Loucy (cell line): ENCODE data around the gene WNT11.

Experiments used
- EZH2phosphoT487 ChIP-seq: fragments of 200-600 bp; IDR thresholded peaks from 2 replicates; pipeline ENCODE4 v1.6.1; 2018; ENCODE audit warnings: antibody characterized with exemption, mild to moderate bottlenecking, moderate library complexity, borderline replicate concordance
- TF ChIP-seq, protein P1 (sequence below): fragments of 200-600 bp; sonication (generic); conservative IDR thresholded peaks from 2 replicates; pipeline ENCODE4 v1.5.1; 2014; ENCODE audit warnings: mild to moderate bottlenecking, antibody characterized with exemption, low read length

DNA sequence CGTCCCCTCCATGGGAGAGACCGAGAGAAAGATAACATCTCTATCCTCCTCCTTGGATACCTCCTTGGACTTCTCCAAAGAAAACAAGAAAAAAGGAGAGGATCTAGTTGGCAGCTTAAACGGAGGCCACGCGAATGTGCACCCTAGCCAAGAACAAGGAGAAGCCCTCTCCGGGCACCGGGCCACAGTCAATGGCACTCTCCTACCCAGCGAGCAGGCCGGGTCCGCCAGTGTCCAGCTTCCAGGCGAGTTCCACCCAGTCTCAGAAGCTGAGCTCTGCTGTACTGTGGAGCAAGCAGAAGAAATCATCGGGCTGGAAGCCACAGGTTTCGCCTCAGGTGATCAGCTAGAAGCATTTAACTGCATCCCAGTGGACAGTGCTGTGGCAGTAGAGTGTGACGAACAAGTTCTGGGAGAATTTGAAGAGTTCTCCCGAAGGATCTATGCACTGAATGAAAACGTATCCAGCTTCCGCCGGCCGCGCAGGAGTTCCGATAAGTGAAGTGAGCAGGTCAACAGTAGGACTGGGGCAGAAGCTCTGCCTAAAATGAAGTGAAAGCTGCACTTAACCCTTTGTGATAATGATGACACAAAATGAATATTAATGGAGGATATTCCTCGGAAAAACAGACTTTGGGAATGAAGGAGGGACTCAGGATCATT is 65.3 kb downstream of the WNT11 start:
- TF ChIP-seq, protein P1, sequence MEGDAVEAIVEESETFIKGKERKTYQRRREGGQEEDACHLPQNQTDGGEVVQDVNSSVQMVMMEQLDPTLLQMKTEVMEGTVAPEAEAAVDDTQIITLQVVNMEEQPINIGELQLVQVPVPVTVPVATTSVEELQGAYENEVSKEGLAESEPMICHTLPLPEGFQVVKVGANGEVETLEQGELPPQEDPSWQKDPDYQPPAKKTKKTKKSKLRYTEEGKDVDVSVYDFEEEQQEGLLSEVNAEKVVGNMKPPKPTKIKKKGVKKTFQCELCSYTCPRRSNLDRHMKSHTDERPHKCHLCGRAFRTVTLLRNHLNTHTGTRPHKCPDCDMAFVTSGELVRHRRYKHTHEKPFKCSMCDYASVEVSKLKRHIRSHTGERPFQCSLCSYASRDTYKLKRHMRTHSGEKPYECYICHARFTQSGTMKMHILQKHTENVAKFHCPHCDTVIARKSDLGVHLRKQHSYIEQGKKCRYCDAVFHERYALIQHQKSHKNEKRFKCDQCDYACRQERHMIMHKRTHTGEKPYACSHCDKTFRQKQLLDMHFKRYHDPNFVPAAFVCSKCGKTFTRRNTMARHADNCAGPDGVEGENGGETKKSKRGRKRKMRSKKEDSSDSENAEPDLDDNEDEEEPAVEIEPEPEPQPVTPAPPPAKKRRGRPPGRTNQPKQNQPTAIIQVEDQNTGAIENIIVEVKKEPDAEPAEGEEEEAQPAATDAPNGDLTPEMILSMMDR: no peak
- TF ChIP-seq EZH2phosphoT487: no peak
